GM12878 (cell line): ENCODE results near the gene KDSR. TPM values are rescaled to one million over a fixed set of nuclear protein-coding genes. Genes with fewer than 3 reads are reported as not detected.

Experiments
- ATAC-seq: fragments of 200-7000 bp; cut with Tn5 transposase; 3 replicates; pipeline ENCODE4 v1.9.1; 2020; ENCODE audit warnings: mild to moderate bottlenecking, moderate library complexity
- BruUV-seq: library from RNA; stranded (reverse); fragments of 400-500 nt; replicated peaks from 2 replicates; lab custom pipeline; 2021; lab: Mats Ljungman, UMichigan
- CTCF ChIA-PET: fragments of 300-600 bp; sonication (Branson Sonifier 250); formaldehyde crosslinking; extraction: SDS; loops from one replicate; lab custom pipeline; 2021; ENCODE audit warnings: inconsistent platforms; lab: Yijun Ruan, JAX
- POLR2A ChIA-PET: fragments of 350-600 bp; formaldehyde crosslinking; extraction: SDS; loops from one replicate; lab custom pipeline; 2021; ENCODE audit warnings: inconsistent platforms; lab: Charles Lee
- RAD21 ChIA-PET: fragments of 300-600 bp; sonication (Branson Sonifier 250); formaldehyde crosslinking; loops from one replicate; lab custom pipeline; 2023; ENCODE audit warnings: antibody characterized with exemption; ENCODE audit not compliant: unreplicated experiment; lab: Charles Lee
- SMC1A ChIA-PET: fragments of 300-600 bp; sonication (Branson Sonifier 250); formaldehyde crosslinking; loops from one replicate; lab custom pipeline; 2023; ENCODE audit not compliant: unreplicated experiment, uncharacterized antibody; lab: Charles Lee
- DNase-seq: peaks from one replicate; pipeline ENCODE4 v3.0.0-alpha.2; 2011; ENCODE audit warnings: low read depth, low spot score
- FAIRE-seq: peaks from 3 replicates; lab custom pipeline; 2011; peaks lifted over from hg19 to GRCh38; lab: Jason Lieb, UNC
- H2AFZ ChIP-seq: 2 replicates; pipeline ENCODE4 v1.6.0; 2011; ENCODE audit warnings: low read depth, low read length, control low read depth; ENCODE audit not compliant: control insufficient read depth
- H3K27ac ChIP-seq: 2 replicates; pipeline ENCODE4 v1.5.1; 2011; ENCODE audit warnings: control low read depth; ENCODE audit not compliant: control insufficient read depth, insufficient read depth
- H3K27me3 ChIP-seq, 2 experiments: replicated peaks in 1 of 2; 2 replicates each; pipeline versions ENCODE4 v1.6.0 to v1.6.1; 2011; ENCODE audit warnings: low read length in 1 of 2; ENCODE audit not compliant: control insufficient read depth in 2 of 2, insufficient read depth in 2 of 2
- H3K36me3 ChIP-seq, 2 experiments: 2 replicates each; pipeline ENCODE4 v1.5.1; 2011; ENCODE audit warnings: low read length in 1 of 2; ENCODE audit not compliant: control insufficient read depth in 2 of 2, insufficient read depth in 2 of 2
- H3K4me1 ChIP-seq: 2 replicates; pipeline ENCODE4 v1.6.1; 2011; ENCODE audit warnings: mild to moderate bottlenecking, low read length, moderate library complexity, mixed read lengths; ENCODE audit not compliant: control insufficient read depth, insufficient read depth
- H3K4me2 ChIP-seq: 2 replicates; pipeline ENCODE4 v1.6.0; 2011; ENCODE audit warnings: control low read depth; ENCODE audit not compliant: control insufficient read depth, insufficient read depth
- H3K4me3 ChIP-seq: fragments of 200-600 bp; sonication (generic); 2 replicates; pipeline ENCODE4 v1.5.1; 2016
- H3K79me2 ChIP-seq: 2 replicates; pipeline ENCODE4 v1.6.0; 2011; ENCODE audit warnings: low read length; ENCODE audit not compliant: control insufficient read depth, insufficient read depth
- H3K9ac ChIP-seq: 2 replicates; pipeline ENCODE4 v1.8.0; 2011; ENCODE audit warnings: low read length, control low read depth, mixed read lengths; ENCODE audit not compliant: control insufficient read depth, insufficient read depth
- H3K9me3 ChIP-seq: replicated peaks from 3 replicates; pipeline ENCODE4 v1.5.1; 2011; ENCODE audit warnings: mild to moderate bottlenecking, low read length; ENCODE audit not compliant: control insufficient read depth, insufficient read depth
- H4K20me1 ChIP-seq: 2 replicates; pipeline ENCODE4 v1.6.0; 2011; ENCODE audit not compliant: control insufficient read depth, insufficient read depth
- ATF2 ChIP-seq: IDR thresholded peaks from 2 replicates; pipeline ENCODE4 v1.6.1; 2012; ENCODE audit warnings: low read length, inconsistent platforms
- CBX3 ChIP-seq: fragments of 200-600 bp; sonication (generic); IDR thresholded peaks from 2 replicates; pipeline ENCODE4 v1.6.1; 2016; ENCODE audit warnings: low read depth, borderline replicate concordance
- CHD2 ChIP-seq: IDR thresholded peaks from 2 replicates; pipeline ENCODE4 v1.6.1; 2011; ENCODE audit warnings: low read depth, low read length, improper control_type of control experiment, borderline replicate concordance
- CTCF ChIP-seq, 3 experiments: IDR thresholded peaks in 2 of 3; conservative IDR thresholded peaks in 1 of 3; 2 replicates each; pipeline ENCODE4 v1.5.1; 2011; ENCODE audit warnings: low read depth in 3 of 3, low read length in 3 of 3, mild to moderate bottlenecking in 3 of 3, control low read depth in 2 of 3, moderate library complexity in 2 of 3, inconsistent platforms in 1 of 3, mixed read lengths in 1 of 3; ENCODE audit not compliant: control insufficient read depth in 2 of 3, insufficient read depth in 1 of 3; ENCODE audit errors: extremely low read depth in 1 of 3
- E2F4 ChIP-seq: IDR thresholded peaks from 2 replicates; pipeline ENCODE4 v1.6.1; 2012; ENCODE audit warnings: low read depth, low read length, improper control_type of control experiment
- FOXK2 ChIP-seq: fragments of 450-650 bp; IDR thresholded peaks from 2 replicates; pipeline ENCODE4 v1.6.1; 2017; ENCODE audit warnings: mild to moderate bottlenecking, moderate library complexity
- GATAD2B ChIP-seq: fragments of 450-650 bp; conservative IDR thresholded peaks from 2 replicates; pipeline ENCODE4 v1.6.1; 2017; ENCODE audit warnings: low read depth, mild to moderate bottlenecking, moderate library complexity
- HDAC6 ChIP-seq: fragments of 200-600 bp; sonication (generic); IDR thresholded peaks from one replicate; pipeline ENCODE4 v1.8.0; 2017; ENCODE audit warnings: antibody characterized with exemption; ENCODE audit not compliant: unreplicated experiment
- JUND ChIP-seq: IDR thresholded peaks from 2 replicates; pipeline ENCODE4 v1.6.1; 2012; ENCODE audit warnings: low read depth, mild to moderate bottlenecking, low read length, improper control_type of control experiment, moderate library complexity
- MEF2A ChIP-seq: IDR thresholded peaks from 2 replicates; pipeline ENCODE4 v1.6.1; 2011; ENCODE audit warnings: low read depth, mild to moderate bottlenecking, low read length, moderate library complexity; ENCODE audit not compliant: insufficient read depth
- PRDM15 ChIP-seq: fragments of 450-650 bp; formaldehyde crosslinking; IDR thresholded peaks from 2 replicates; pipeline ENCODE4 v1.4.0; 2020; ENCODE audit warnings: mild to moderate bottlenecking, moderate library complexity
- SRF ChIP-seq, 2 experiments: IDR thresholded peaks; 2 replicates each; pipeline ENCODE4 v1.6.1; 2011; ENCODE audit warnings: low read depth in 2 of 2, low read length in 2 of 2, mild to moderate bottlenecking in 1 of 2, moderate library complexity in 1 of 2
- STAT1 ChIP-seq: fragments of 450-650 bp; conservative IDR thresholded peaks from 2 replicates; pipeline ENCODE4 v1.6.1; 2014; ENCODE audit warnings: antibody characterized with exemption, mild to moderate bottlenecking
- TAF1 ChIP-seq: IDR thresholded peaks from 2 replicates; pipeline ENCODE4 v1.6.1; 2011; ENCODE audit warnings: mild to moderate bottlenecking, low read depth, low read length, borderline replicate concordance
- ZNF207 ChIP-seq: fragments of 450-650 bp; IDR thresholded peaks from 2 replicates; pipeline ENCODE4 v1.6.1; 2014; ENCODE audit warnings: antibody characterized with exemption, mild to moderate bottlenecking, borderline replicate concordance
- ZSCAN29 ChIP-seq: fragments of 450-650 bp; IDR thresholded peaks from 2 replicates; pipeline ENCODE4 v1.6.1; 2017; ENCODE audit warnings: mild to moderate bottlenecking, moderate library complexity
- WGBS: methylation state at CpG from one replicate; pipeline ENCODE4 v1.1.6; 2016; ENCODE audit warnings: low lambda C conversion rate; ENCODE audit not compliant: insufficient replicate concordance, insufficient coverage; ENCODE audit errors: missing lambda C conversion rate; 5-methylcytosine and 5-hydroxymethylcytosine counted together
- in situ Hi-C: fragments of 300-500 bp; cut with MboI; formaldehyde crosslinking; loops from 9 replicates; pipeline ENCODE4 v1.14.3; 2018; ENCODE audit warnings: mixed read lengths
- intact Hi-C: fragments of 100-400 bp; cut with micrococcal nuclease; formaldehyde crosslinking; loops from one replicate; pipeline ENCODE4 v1.14.2; 2022; ENCODE audit not compliant: unreplicated experiment
- polyA plus RNA-seq, 11 experiments: library from polyadenylated mRNA; depleted of rRNA in 4 of 11; unstranded in 6 of 11; stranded (reverse) in 5 of 11; fragments of >200 nt; fragmentation: Nextera tagmentation in 4 of 11; fragmentation: Illumina TruSeq in 1 of 11; extraction: Ambion mirVana in 4 of 11; extraction: Trizol in 1 of 11; gene quantifications; 1 replicate in 1 of 11; 2 replicates in 10 of 11; pipeline versions ENCODE4 v1.2.1 to v1.2.3, GENCODE V29; 2011 to 2016; ENCODE audit warnings: inconsistent platforms in 2 of 11, missing spikeins in 2 of 11, low read depth in 1 of 11
- total RNA-seq, 4 experiments: library from RNA; depleted of rRNA in 3 of 4; stranded (reverse); fragments of >200 nt in 3 of 4; fragmentation: Illumina TruSeq in 1 of 4; extraction: Trizol in 1 of 4; gene quantifications; 2 replicates each; pipeline versions ENCODE4 v1.2.1 to v1.2.3, GENCODE V29; 2013 to 2021

The KDSR gene
- total and polyA plus RNA-seq, 10 of the 15 experiments (the other 5 are each of a cell fraction or from before 2014, with no cell fraction given) = 5.2 to 25.9 (median 14.3) TPM

GRCh38 chr18:63410792-63411191, 43.8 kb upstream of the KDSR start:
- 96% methylated on average over 4 of the region's 4 CpGs for WGBS
- no peak overlapping the region for H3K4me3 ChIP-seq
- ATAC-seq = no peak
- in situ Hi-C loops = no loop called here
- H3K4me2 ChIP-seq = no peak overlapping the region
- H3K36me3 ChIP-seq = peaks cover 5 to 25% of the 10 kb centered on the region in 2 experiments
- BruUV-seq = no TSS peak
- no peak for DNase-seq
- SMC1A ChIA-PET = interaction anchor here (0.7 to 3.5 kb wide), 4 partner anchors 8 to 286 kb away, joined by 3 to 11 read pairs (median 4); partner anchors contain the start of gene VPS4B
- H3K27ac ChIP-seq = no peak overlapping the region
- intact Hi-C loops = no loop called here
- no peaks in the 10 kb centered on the region for H4K20me1 ChIP-seq
- POLR2A ChIA-PET = no interaction called here
- TF ChIP-seq PRDM15 (CRISPR knock-in tag) (no peak), ZSCAN29 (no peak), E2F4 (no peak), JUND (no peak), CBX3 (no peak), MEF2A (no peak), TAF1 (no peak), SRF (IDR thresholded peaks at IDR 0.05; ENCODE audit: low read depth in 2 of 2, low read length in 2 of 2) (no peak), ATF2 (no peak), STAT1 (no peak), HDAC6 (no peak), ZNF207 (no peak), GATAD2B (no peak), CHD2 (no peak), FOXK2 (no peak), CTCF (IDR thresholded peaks at IDR 0.05 in 2 of 3, conservative IDR thresholded peaks at IDR 0.05 in 1 of 3; ENCODE audit: control insufficient read depth in 2 of 3, extremely low read depth in 1 of 3, insufficient read depth in 1 of 3, low read depth in 3 of 3, low read length in 3 of 3) (no peak)
- peaks cover 2% of the 10 kb centered on the region; the same call in 1 of the 2 replicates for H3K79me2 ChIP-seq
- no peak for FAIRE-seq
- H3K9ac ChIP-seq = no peak overlapping the region
- RAD21 ChIA-PET = interaction anchor here (1.0 kb wide), 1 partner anchor 28 kb away, joined by 3 read pairs; no protein-coding TSS in a partner anchor
- H3K27me3 ChIP-seq = no peaks in the 10 kb centered on the region
- no peak overlapping the region for H2AFZ ChIP-seq
- H3K9me3 ChIP-seq = no peaks in the 10 kb centered on the region
- CTCF ChIA-PET = interaction anchor here (0.5 to 2.5 kb wide), 4 partner anchors 29 to 1547 kb away, joined by 3 to 18 read pairs (median 4); no protein-coding TSS in a partner anchor
- H3K4me1 ChIP-seq = no peaks in the 10 kb centered on the region
